NOMO-1 (cell line): ENCODE results near the gene ZFP36L1.

Experiments used
- DNase-seq, 2 experiments: peaks; one replicate each; lab custom pipeline; 2025; ENCODE audit not compliant: unreplicated experiment in 2 of 2; lab: John Stamatoyannopoulos, UW

Gene ZFP36L1

GRCh38 chr14:68741839-68742470 is 50.9 kb downstream of the ZFP36L1 start:
- DNase-seq, result peak; percentile 83 to 92

DNA sequence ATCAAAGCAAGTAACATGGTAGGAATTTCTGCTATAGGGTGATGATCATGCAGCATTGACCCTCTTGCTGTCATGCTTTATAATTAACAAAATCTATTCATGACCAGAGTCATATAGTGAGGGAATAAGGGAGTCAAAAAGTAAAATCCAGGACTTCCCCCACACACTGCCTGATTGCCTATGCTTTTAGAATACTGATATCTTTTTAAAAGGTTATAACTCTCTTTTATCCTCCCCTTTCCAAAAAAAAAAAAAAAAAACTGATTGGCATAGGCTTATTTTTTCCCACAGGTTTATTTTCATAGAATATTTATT is 51.4 kb downstream of the ZFP36L1 start:
- DNase-seq, result no peak

GRCh38 chr14:68740788-68741476 is 51.9 kb downstream of the ZFP36L1 start:
- DNase-seq, result no peak

DNA sequence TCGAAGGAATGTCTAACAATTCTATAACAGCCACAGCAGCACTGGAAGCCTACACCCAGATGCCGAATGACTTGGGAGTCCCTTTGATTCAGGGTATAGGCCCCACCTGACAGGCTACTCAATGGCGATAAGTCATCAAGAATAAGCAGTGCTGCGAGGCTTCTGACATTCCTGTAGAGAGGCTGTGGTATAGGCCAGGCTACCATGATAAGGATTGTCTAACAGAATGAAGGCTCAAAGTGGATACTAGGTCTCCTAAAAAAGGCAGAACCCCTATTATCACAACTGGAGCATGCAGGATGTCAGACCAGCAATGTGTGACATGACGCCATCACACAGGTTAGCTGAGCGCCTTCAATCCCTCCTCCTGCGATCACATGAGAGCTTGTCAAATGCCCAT is 53.2 kb downstream of the ZFP36L1 start:
- no peak for DNase-seq

GRCh38 chr14:68738559-68738958 is 54.3 kb downstream of the ZFP36L1 start:
- DNase-seq, result no peak
